Neural cell (in vitro differentiated cells): ENCODE measurements around the gene ROM1. TPM values are rescaled to one million over a fixed set of nuclear protein-coding genes. Genes with fewer than 3 reads are reported as not detected.

Experiments used
- H2AFZ ChIP-seq: fragments of 200-600, 300-800 bp; sonication (generic), shearing (Covaris generic); 2 replicates; pipeline ENCODE4 v1.6.0; 2014; ENCODE audit warnings: low read depth, mild to moderate bottlenecking, antibody characterized with exemption, low read length, moderate library complexity
- H3F3A ChIP-seq: fragments of 200-600 bp; shearing (Covaris generic); 2 replicates; pipeline ENCODE4 v1.6.1; 2016; ENCODE audit warnings: mild to moderate bottlenecking, moderate library complexity, mixed read lengths, antibody characterized with exemption, low read length; ENCODE audit not compliant: insufficient read depth, poor library complexity, severe bottlenecking
- H3K27ac ChIP-seq: fragments of 200-600, 300-800 bp; sonication (generic), shearing (Covaris generic); 2 replicates; pipeline ENCODE4 v1.5.1; 2014; ENCODE audit warnings: mild to moderate bottlenecking, low read length, moderate library complexity
- H3K27me3 ChIP-seq: fragments of 300-800, 200-600 bp; sonication (generic), shearing (Covaris generic); 2 replicates; pipeline ENCODE4 v1.6.0; 2014; ENCODE audit warnings: mild to moderate bottlenecking, low read depth, low read length, moderate library complexity; ENCODE audit not compliant: insufficient read depth
- H3K36me3 ChIP-seq: fragments of 300-800, 200-600 bp; sonication (generic), shearing (Covaris generic); 2 replicates; pipeline ENCODE4 v1.5.1; 2014; ENCODE audit warnings: mild to moderate bottlenecking, antibody characterized with exemption, low read length, moderate library complexity; ENCODE audit not compliant: insufficient read depth
- H3K4me2 ChIP-seq: fragments of 300-800, 200-600 bp; sonication (generic), shearing (Covaris generic); 2 replicates; pipeline ENCODE4 v1.6.0; 2014; ENCODE audit warnings: mild to moderate bottlenecking, low read length
- H3K4me3 ChIP-seq: fragments of 300-800, 200-600 bp; sonication (generic), shearing (Covaris generic); 2 replicates; pipeline ENCODE4 v1.5.1; 2014; ENCODE audit warnings: mild to moderate bottlenecking, low read length, moderate library complexity
- H3K79me2 ChIP-seq: fragments of 200-600 bp; shearing (Covaris generic); replicated peaks from 2 replicates; pipeline ENCODE4 v1.6.0; 2014; ENCODE audit warnings: mild to moderate bottlenecking, low read length, moderate library complexity; ENCODE audit not compliant: insufficient read depth
- H3K9ac ChIP-seq: fragments of 300-800, 200-600 bp; sonication (generic), shearing (Covaris generic); 2 replicates; pipeline ENCODE4 v1.6.1; 2016; ENCODE audit warnings: mild to moderate bottlenecking, low read length, mixed read lengths
- H3K9me2 ChIP-seq: fragments of 200-600 bp; shearing (Covaris generic); 2 replicates; pipeline ENCODE4 v1.6.1; 2016; ENCODE audit warnings: mild to moderate bottlenecking, low read length, mixed read lengths; ENCODE audit not compliant: insufficient read depth
- H3K9me3 ChIP-seq: fragments of 200-600, 300-800 bp; sonication (generic), shearing (Covaris generic); 2 replicates; pipeline ENCODE4 v1.6.1; 2016; ENCODE audit warnings: mild to moderate bottlenecking, mixed run types, low read length, moderate library complexity, mixed read lengths
- H4K20me1 ChIP-seq: fragments of 200-600 bp; shearing (Covaris generic); 2 replicates; pipeline ENCODE4 v1.6.1; 2016; ENCODE audit warnings: mild to moderate bottlenecking, mixed run types; ENCODE audit not compliant: insufficient read depth
- EP300 ChIP-seq: fragments of 450-650 bp; conservative IDR thresholded peaks from 2 replicates; pipeline ENCODE4 v1.6.1; 2014; ENCODE audit warnings: antibody characterized with exemption, mild to moderate bottlenecking, moderate library complexity; ENCODE audit not compliant: poor library complexity, severe bottlenecking
- EZH2 ChIP-seq: fragments of 200-600, 300-800 bp; shearing (Covaris generic), sonication (generic); IDR thresholded peaks from 2 replicates; pipeline ENCODE4 v1.6.1; 2014; ENCODE audit warnings: antibody characterized with exemption, low read length, borderline replicate concordance, mild to moderate bottlenecking; ENCODE audit not compliant: insufficient read depth, poor library complexity, severe bottlenecking
- MXI1 ChIP-seq: fragments of 450-650 bp; conservative IDR thresholded peaks from 2 replicates; pipeline ENCODE4 v1.6.1; 2014; ENCODE audit warnings: antibody characterized with exemption, mild to moderate bottlenecking; ENCODE audit not compliant: poor library complexity, severe bottlenecking
- POLR2AphosphoS5 ChIP-seq: IDR thresholded peaks from 2 replicates; pipeline ENCODE4 v1.6.1; 2012
- RAD21 ChIP-seq: fragments of 450-650 bp; conservative IDR thresholded peaks from 2 replicates; pipeline ENCODE4 v1.6.1; 2014; ENCODE audit warnings: antibody characterized with exemption, mild to moderate bottlenecking, moderate library complexity
- REST ChIP-seq: IDR thresholded peaks from 2 replicates; pipeline ENCODE4 v1.6.1; 2012; ENCODE audit warnings: borderline replicate concordance
- SMC3 ChIP-seq: fragments of 450-650 bp; conservative IDR thresholded peaks from 2 replicates; pipeline ENCODE4 v1.6.1; 2014; ENCODE audit warnings: antibody characterized with exemption, mild to moderate bottlenecking, moderate library complexity; ENCODE audit not compliant: poor library complexity
- TAF1 ChIP-seq: IDR thresholded peaks from 2 replicates; pipeline ENCODE4 v1.6.1; 2012; ENCODE audit warnings: low read depth
- polyA plus RNA-seq: library from polyadenylated mRNA; depleted of rRNA; stranded (reverse); fragments of >200 nt; gene quantifications from 2 replicates; pipeline ENCODE4 v1.2.3, GENCODE V29; 2014
- TF ChIP-seq, protein P1 (sequence below): fragments of 450-650 bp; IDR thresholded peaks from 2 replicates; pipeline ENCODE4 v1.5.1; 2014; ENCODE audit warnings: antibody characterized with exemption, mild to moderate bottlenecking, moderate library complexity; ENCODE audit not compliant: poor library complexity, severe bottlenecking

Gene ROM1
- polyA plus RNA-seq, 1 donor from 2014 or later: 0.31 TPM

- Histone ChIP-seq H3K79me2 (no peaks in the 10 kb centered on the region), H3K4me3 (no peak overlapping the region), H3K4me2 (no peak overlapping the region), H3K9me3 (no peaks in the 10 kb centered on the region), H3K27ac (no peak overlapping the region), H2AFZ (no peak overlapping the region), H3K36me3 (no peaks in the 10 kb centered on the region), H3K9me2 (no peaks in the 10 kb centered on the region), H3K9ac (no peak overlapping the region), H4K20me1 (no peaks in the 10 kb centered on the region), H3F3A (no peaks in the 10 kb centered on the region), H3K27me3 (peaks cover 8% of the 10 kb centered on the region)
- TF ChIP-seq RAD21: no peak
- no peak for TF ChIP-seq MXI1
- TF ChIP-seq EP300: no peak
- no peak for TF ChIP-seq EZH2
- TF ChIP-seq, protein P1, sequence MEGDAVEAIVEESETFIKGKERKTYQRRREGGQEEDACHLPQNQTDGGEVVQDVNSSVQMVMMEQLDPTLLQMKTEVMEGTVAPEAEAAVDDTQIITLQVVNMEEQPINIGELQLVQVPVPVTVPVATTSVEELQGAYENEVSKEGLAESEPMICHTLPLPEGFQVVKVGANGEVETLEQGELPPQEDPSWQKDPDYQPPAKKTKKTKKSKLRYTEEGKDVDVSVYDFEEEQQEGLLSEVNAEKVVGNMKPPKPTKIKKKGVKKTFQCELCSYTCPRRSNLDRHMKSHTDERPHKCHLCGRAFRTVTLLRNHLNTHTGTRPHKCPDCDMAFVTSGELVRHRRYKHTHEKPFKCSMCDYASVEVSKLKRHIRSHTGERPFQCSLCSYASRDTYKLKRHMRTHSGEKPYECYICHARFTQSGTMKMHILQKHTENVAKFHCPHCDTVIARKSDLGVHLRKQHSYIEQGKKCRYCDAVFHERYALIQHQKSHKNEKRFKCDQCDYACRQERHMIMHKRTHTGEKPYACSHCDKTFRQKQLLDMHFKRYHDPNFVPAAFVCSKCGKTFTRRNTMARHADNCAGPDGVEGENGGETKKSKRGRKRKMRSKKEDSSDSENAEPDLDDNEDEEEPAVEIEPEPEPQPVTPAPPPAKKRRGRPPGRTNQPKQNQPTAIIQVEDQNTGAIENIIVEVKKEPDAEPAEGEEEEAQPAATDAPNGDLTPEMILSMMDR: no peak
- no peak for TF ChIP-seq SMC3
- no peak for TF ChIP-seq TAF1
- TF ChIP-seq REST: no peak
- TF ChIP-seq POLR2AphosphoS5: no peak
Observed at GRCh38 chr11:62607714-62608113, 5.3 kb upstream of the ROM1 start.

GRCh38 chr11:62608776-62609175, 4.3 kb upstream of the ROM1 start:
- Histone ChIP-seq H3K27ac (no peak overlapping the region), H3K36me3 (no peaks in the 10 kb centered on the region), H3K9me3 (no peaks in the 10 kb centered on the region), H3K4me3 (no peak overlapping the region), H3K4me2 (no peak overlapping the region), H2AFZ (no peak overlapping the region), H3K79me2 (no peaks in the 10 kb centered on the region), H3K27me3 (peaks cover 8% of the 10 kb centered on the region), H3F3A (no peaks in the 10 kb centered on the region), H3K9ac (no peak overlapping the region), H4K20me1 (no peaks in the 10 kb centered on the region), H3K9me2 (no peaks in the 10 kb centered on the region)
- TF ChIP-seq TAF1 (no peak), EZH2 (no peak), MXI1 (no peak), REST (no peak), RAD21 (no peak), SMC3 (no peak), EP300 (no peak), POLR2AphosphoS5 (no peak)
- TF ChIP-seq, protein P1: no peak
